K562 (cell line): ENCODE data around the gene UNC50. TPM values are rescaled to one million over a fixed set of nuclear protein-coding genes. Genes with fewer than 3 reads are reported as not detected.

ENCODE experiments used
- ATAC-seq: fragments of 200-7000 bp; cut with Tn5 transposase; 3 replicates; pipeline ENCODE4 v1.9.1; 2020; ENCODE audit warnings: moderate library complexity
- BruUV-seq: library from RNA; stranded (reverse); fragments of 400-500 nt; replicated peaks from 2 replicates; lab custom pipeline; 2021; lab: Mats Ljungman, UMichigan
- CTCF ChIA-PET: fragments of 300-600 bp; formaldehyde crosslinking; extraction: SDS; loops from one replicate; lab custom pipeline; 2021; ENCODE audit warnings: low intra/inter-chr PET ratio; lab: Yijun Ruan, JAX
- POLR2A ChIA-PET: fragments of 300-600, 350-650 bp; sonication (Branson Sonifier 250); formaldehyde crosslinking; extraction: SDS; loops from one replicate; lab custom pipeline; 2021; ENCODE audit warnings: antibody characterized with exemption, inconsistent platforms; lab: Yijun Ruan, JAX
- DNase-seq, 4 experiments: peaks; one replicate each; pipeline versions ENCODE4 v3.0.0 to v3.0.0-alpha.2; 2011 to 2018; ENCODE audit warnings: low spot score in 3 of 4, mixed read lengths in 3 of 4; ENCODE audit errors: extremely low read depth in 1 of 4
- FAIRE-seq: peaks from 2 replicates; lab custom pipeline; 2011; peaks lifted over from hg19 to GRCh38; lab: Jason Lieb, UNC
- H2AFZ ChIP-seq: 2 replicates; pipeline ENCODE4 v1.6.0; 2011; ENCODE audit warnings: low read depth, low read length, control low read depth, inconsistent platforms
- H3K27ac ChIP-seq: fragments of 200-600 bp; 3 replicates; pipeline ENCODE4 v1.8.0; 2011; ENCODE audit warnings: low read depth, mild to moderate bottlenecking, control low read depth, inconsistent platforms, low read length, moderate library complexity, mixed read lengths; ENCODE audit errors: extremely low read depth
- H3K27me3 ChIP-seq, 2 experiments: fragments of 300-600 bp in 1 of 2; 2 replicates in 1 of 2; 3 replicates in 1 of 2; pipeline versions ENCODE4 v1.6.0 to v1.8.0; 2011; ENCODE audit warnings: inconsistent platforms in 2 of 2, low read length in 2 of 2, mild to moderate bottlenecking in 1 of 2, mixed read lengths in 1 of 2, moderate library complexity in 1 of 2; ENCODE audit not compliant: control insufficient read depth in 2 of 2, insufficient read depth in 2 of 2
- H3K36me3 ChIP-seq: fragments of 300-600 bp; 3 replicates; pipeline ENCODE4 v1.8.0; 2011; ENCODE audit warnings: mild to moderate bottlenecking, low read length, inconsistent platforms; ENCODE audit not compliant: control insufficient read depth, insufficient read depth
- H3K4me1 ChIP-seq, 2 experiments: fragments of 200-600 bp in 1 of 2; replicated peaks in 1 of 2; 2 replicates in 1 of 2; 3 replicates in 1 of 2; pipeline versions ENCODE4 v1.5.1 to v1.8.0; 2011; ENCODE audit warnings: inconsistent platforms in 2 of 2, low read length in 2 of 2, mild to moderate bottlenecking in 1 of 2, mixed read lengths in 1 of 2, moderate library complexity in 1 of 2; ENCODE audit not compliant: control insufficient read depth in 2 of 2, insufficient read depth in 2 of 2
- H3K4me2 ChIP-seq: 2 replicates; pipeline ENCODE4 v1.6.1; 2011; ENCODE audit warnings: low read length, control low read depth, inconsistent platforms, mixed read lengths; ENCODE audit not compliant: insufficient read depth
- H3K4me3 ChIP-seq: fragments of 200-600 bp; sonication (generic), shearing (Covaris generic); 2 replicates; pipeline ENCODE4 v1.5.1; 2016; ENCODE audit warnings: control low read depth, inconsistent platforms
- H3K79me2 ChIP-seq: fragments of 200-600 bp; 3 replicates; pipeline ENCODE4 v1.8.0; 2011; ENCODE audit warnings: low read length, inconsistent platforms; ENCODE audit not compliant: control insufficient read depth, insufficient read depth
- H3K9ac ChIP-seq, 2 experiments: 2 replicates each; pipeline versions ENCODE4 v1.6.0 to v1.6.1; 2011; ENCODE audit warnings: low read depth in 2 of 2, low read length in 2 of 2, control low read depth in 1 of 2, inconsistent platforms in 1 of 2, mild to moderate bottlenecking in 1 of 2, mixed read lengths in 1 of 2; ENCODE audit not compliant: insufficient read depth in 1 of 2
- H3K9me1 ChIP-seq: one replicate; pipeline ENCODE4 v1.6.0; 2011; ENCODE audit warnings: inconsistent platforms, mild to moderate bottlenecking, low read length, moderate library complexity; ENCODE audit not compliant: control insufficient read depth, insufficient read depth
- H3K9me3 ChIP-seq: replicated peaks from 2 replicates; pipeline ENCODE4 v1.5.1; 2011; ENCODE audit warnings: low read depth, low read length, inconsistent platforms; ENCODE audit not compliant: control insufficient read depth, insufficient read depth
- H4K20me1 ChIP-seq: replicated peaks from 2 replicates; pipeline ENCODE4 v1.6.1; 2011; ENCODE audit warnings: low read length, inconsistent platforms, mixed read lengths; ENCODE audit not compliant: control insufficient read depth, insufficient read depth
- ATF1 ChIP-seq, 2 experiments: fragments of 450-650 bp in 1 of 2; IDR thresholded peaks; 2 replicates each; pipeline ENCODE4 v1.6.1; 2016; ENCODE audit warnings: missing compliant biosample characterization in 1 of 2, missing genetic modification characterization in 1 of 2
- FOXP4 ChIP-seq: sonication (generic); formaldehyde crosslinking; IDR thresholded peaks from 2 replicates; pipeline ENCODE4 v1.8.0; 2022; ENCODE audit warnings: mild to moderate bottlenecking, missing genetic modification reagents, borderline replicate concordance
- IRF9 ChIP-seq: fragments of 450-650 bp; IDR thresholded peaks from 2 replicates; pipeline ENCODE4 v1.6.1; 2016; ENCODE audit warnings: missing biosample characterization, missing genetic modification characterization
- KAT7 ChIP-seq: sonication (generic); formaldehyde crosslinking; IDR thresholded peaks from 2 replicates; pipeline ENCODE4 v1.8.0; 2022; ENCODE audit warnings: missing genetic modification reagents, mild to moderate bottlenecking, borderline replicate concordance
- MYBL2 ChIP-seq, 2 experiments: fragments of 450-650 bp in 1 of 2; sonication (generic) in 1 of 2; formaldehyde crosslinking in 1 of 2; IDR thresholded peaks; 2 replicates each; pipeline versions ENCODE4 v1.6.1 to v1.8.1; 2017 to 2022; ENCODE audit warnings: borderline replicate concordance in 1 of 2, inconsistent platforms in 1 of 2, low read depth in 1 of 2, mild to moderate bottlenecking in 1 of 2, missing genetic modification reagents in 1 of 2, moderate library complexity in 1 of 2
- PCBP2 ChIP-seq: fragments of 200-400 bp; formaldehyde crosslinking; IDR thresholded peaks from 2 replicates; pipeline ENCODE4 v1.6.1; 2018; ENCODE audit warnings: low read length, low read depth, mild to moderate bottlenecking, moderate library complexity; ENCODE audit not compliant: poor library complexity, severe bottlenecking
- RNF219 ChIP-seq: fragments of 250-450 bp; sonication (Bioruptor Pico); IDR thresholded peaks from 2 replicates; pipeline ENCODE4 v1.5.0; 2022; ENCODE audit warnings: mild to moderate bottlenecking
- TRIM28 ChIP-seq: fragments of 450-650 bp; IDR thresholded peaks from 2 replicates; pipeline ENCODE4 v1.6.1; 2017
- ZNF184 ChIP-seq: sonication (generic); formaldehyde crosslinking; IDR thresholded peaks from 2 replicates; pipeline ENCODE4 v1.5.0; 2020; ENCODE audit warnings: missing genetic modification reagents
- ZNF408 ChIP-seq: fragments of 250-450 bp; sonication (Bioruptor Pico); IDR thresholded peaks from 2 replicates; pipeline ENCODE4 v1.4.0; 2020; ENCODE audit warnings: low read depth, mild to moderate bottlenecking, moderate library complexity
- WGBS: fragments of 100-300 bp; shearing (Covaris generic); methylation state at CpG from one replicate; pipeline ENCODE4 v1.1.6; 2016; ENCODE audit warnings: low coverage, mixed read lengths; ENCODE audit not compliant: insufficient coverage; ENCODE audit errors: missing lambda C conversion rate; 5-methylcytosine and 5-hydroxymethylcytosine counted together
- in situ Hi-C: fragments of 300-500 bp; cut with MboI; formaldehyde crosslinking; loops from 4 replicates; pipeline ENCODE4 v1.15.0; 2018; ENCODE audit warnings: inconsistent platforms, mixed read lengths
- intact Hi-C: fragments of 100-400 bp; cut with micrococcal nuclease; formaldehyde crosslinking; loops from 2 replicates; pipeline ENCODE4 v1.14.2; 2022
- polyA plus RNA-seq, 8 experiments: library from polyadenylated mRNA; depleted of rRNA in 4 of 8; stranded (reverse) in 5 of 8; unstranded in 3 of 8; fragments of >200 nt; fragmentation: Nextera tagmentation in 2 of 8; fragmentation: Illumina TruSeq in 1 of 8; extraction: Ambion mirVana in 2 of 8; extraction: Trizol in 1 of 8; gene quantifications; 2 replicates each; pipeline versions ENCODE4 v1.2.1 to v1.2.3, GENCODE V29; 2011 to 2014; ENCODE audit warnings: inconsistent platforms in 1 of 8, missing spikeins in 1 of 8
- total RNA-seq, 7 experiments: library from RNA; depleted of rRNA in 6 of 7; stranded (reverse); fragments of >200 nt in 6 of 7; fragmentation: Illumina TruSeq in 2 of 7; extraction: Trizol in 2 of 7; gene quantifications; 2 replicates each; pipeline versions ENCODE4 v1.2.1 to v1.2.3, GENCODE V29; 2011 to 2021; ENCODE audit warnings: low replicate concordance in 1 of 7

UNC50 gene
- total and polyA plus RNA-seq, 9 of the 15 experiments (the other 6 are each of a cell fraction or from before 2014, with no cell fraction given): 30.0 to 52.9 (median 35.9) TPM

GRCh38 chr2:98663511-98664090 is 55.2 kb downstream of the UNC50 start:
- no peaks in the 10 kb centered on the region for H3K9me3 ChIP-seq
- H3K9me1 ChIP-seq: no peaks in the 10 kb centered on the region
- H3K36me3 ChIP-seq: no peaks in the 10 kb centered on the region
- no peaks in the 10 kb centered on the region for H4K20me1 ChIP-seq
- H3K4me2 ChIP-seq: no peak overlapping the region
- FAIRE-seq: no peak
- intact Hi-C loops (no loop called here), in situ Hi-C loops (no loop called here)
- no peaks in the 10 kb centered on the region for H3K79me2 ChIP-seq
- H3K4me1 ChIP-seq: no peaks in the 10 kb centered on the region; a peak in 2 of 5 replicates
- ChIA-PET POLR2A (interaction anchor here (0.6 kb wide), 1 partner anchor 614 kb away, joined by 3 read pairs; no protein-coding TSS in a partner anchor), CTCF (no interaction called here)
- 0 out of 5 replicates have a peak, but pooled peaks cover 0 to 3% of the 10 kb centered on the region in 2 experiments for H3K27me3 ChIP-seq
- no peak overlapping the region for H3K27ac ChIP-seq
- 7% methylated on average over 12 of the region's 12 CpGs for WGBS
- BruUV-seq: no TSS peak
- no peak for DNase-seq
- ATAC-seq: no peak
- no peak overlapping the region for H3K9ac ChIP-seq
- no peak for TF ChIP-seq IRF9 (tag)
- no peak for TF ChIP-seq TRIM28
- TF ChIP-seq FOXP4: no peak
- no peak for TF ChIP-seq KAT7 (CRISPR knock-in tag)
- TF ChIP-seq MYBL2 (IDR thresholded peaks at IDR 0.05; ENCODE audit: low read depth): no peak
- TF ChIP-seq MYBL2 (CRISPR knock-in tag; IDR thresholded peaks at IDR 0.05; ENCODE audit: borderline replicate concordance): no peak
- no peak for TF ChIP-seq ZNF184
- no peak for TF ChIP-seq ATF1 (CRISPR knock-in tag; IDR thresholded peaks at IDR 0.05)
- TF ChIP-seq ATF1 (tag; IDR thresholded peaks at IDR 0.05): no peak
- no peak for TF ChIP-seq RNF219 (CRISPR knock-in tag)
- TF ChIP-seq ZNF408 (CRISPR knock-in tag): no peak
- TF ChIP-seq PCBP2: no peak
- 0 out of 2 replicates have a peak overlapping the region, but pooled peaks have one; percentile 19 for H2AFZ ChIP-seq
- H3K4me3 ChIP-seq: no peak overlapping the region
